ENCODE measurements around the gene TAOK2. TPM values are rescaled to one million over a fixed set of nuclear protein-coding genes. Genes with fewer than 3 reads are reported as not detected.

Gene TAOK2
- total and polyA plus RNA-seq, 2 of the 13 experiments (the other 11 are each of a cell fraction or from before 2014, with no cell fraction given), result 17.4 to 43.2 TPM

DNA sequence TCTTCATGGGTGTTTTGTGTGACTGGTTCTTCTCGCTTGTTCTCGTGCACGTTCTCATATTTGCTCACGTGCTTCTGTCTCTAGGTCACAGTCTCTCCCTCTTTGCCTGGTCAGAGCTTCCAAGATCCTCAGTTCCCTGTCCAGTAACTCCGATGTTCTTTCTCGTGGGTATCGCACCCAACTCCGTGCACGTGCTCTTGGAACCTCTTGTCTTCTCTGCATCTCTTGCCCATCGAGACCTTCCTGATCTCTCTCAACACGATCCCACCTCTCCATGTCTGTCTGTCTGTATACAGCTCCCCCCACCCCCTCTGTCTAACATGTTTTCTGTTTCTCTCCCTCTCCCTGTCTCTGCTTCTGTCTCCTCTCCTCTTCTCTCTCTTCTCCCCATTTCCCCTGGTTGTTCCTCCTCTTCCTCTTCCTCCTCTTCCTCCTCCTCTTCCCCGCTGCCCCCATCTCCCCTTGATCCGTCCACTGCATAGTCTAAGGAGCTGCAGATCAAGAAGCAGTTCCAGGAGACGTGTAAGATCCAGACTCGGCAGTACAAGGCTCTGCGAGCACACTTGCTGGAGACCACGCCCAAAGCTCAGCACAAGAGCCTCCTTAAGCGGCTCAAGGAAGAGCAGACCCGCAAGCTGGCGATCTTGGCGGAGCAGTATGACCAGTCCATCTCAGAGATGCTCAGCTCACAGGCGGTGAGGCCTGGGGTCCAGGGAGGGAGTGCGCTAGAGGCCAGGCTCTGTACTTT is 15.6 kb downstream of the TAOK2 start:
- Histone ChIP-seq H3K36me3 (replicated peaks in 1 of 2; ENCODE audit: control insufficient read depth in 1 of 2, insufficient read depth in 2 of 2, low read length in 2 of 2) (peaks cover 45 to 86% of the 10 kb centered on the region in 2 experiments), H2AFZ (ENCODE audit: low read length) (no peak overlapping the region), H3K27me3 (ENCODE audit: control insufficient read depth in 1 of 2, insufficient read depth in 2 of 2, low read length in 2 of 2) (no peaks in the 10 kb centered on the region), H4K20me1 (ENCODE audit: insufficient read depth, low read length) (no peaks in the 10 kb centered on the region), H3K9me3 (ENCODE audit: low read length) (no peaks in the 10 kb centered on the region), H3K4me3 (replicated peaks in 1 of 3; ENCODE audit: insufficient read depth in 1 of 3, low read depth in 2 of 3, low read length in 3 of 3) (no peak overlapping the region), H3K79me2 (ENCODE audit: insufficient read depth, low read length) (no peaks in the 10 kb centered on the region), H3K4me2 (ENCODE audit: low read depth, low read length) (no peak overlapping the region), H3K4me1 (ENCODE audit: insufficient read depth, low read length) (0 out of 2 replicates have a peak, but pooled peaks cover under 1% of the 10 kb centered on the region), H3K27ac (ENCODE audit: extremely low read length, insufficient read depth, low read length) (no peak overlapping the region), H3K9ac (ENCODE audit: insufficient read depth, low read depth, low read length) (no peak overlapping the region)
- POLR2A ChIA-PET, result interaction anchor here (1.0 kb wide), 1 partner anchor 16 kb away, joined by 3 read pairs; no protein-coding TSS in a partner anchor
- FAIRE-seq, result no peak
- no peak for ATAC-seq
- in situ Hi-C loops (cut with HindIII; ENCODE audit: extremely low pct_ligation_motif_present, low pct_unique_long_range_greater_than_20kb) (no loop called here), intact Hi-C loops (cut with micrococcal nuclease; ENCODE audit: unreplicated experiment) (no loop called here)
- TF ChIP-seq, protein P1, sequence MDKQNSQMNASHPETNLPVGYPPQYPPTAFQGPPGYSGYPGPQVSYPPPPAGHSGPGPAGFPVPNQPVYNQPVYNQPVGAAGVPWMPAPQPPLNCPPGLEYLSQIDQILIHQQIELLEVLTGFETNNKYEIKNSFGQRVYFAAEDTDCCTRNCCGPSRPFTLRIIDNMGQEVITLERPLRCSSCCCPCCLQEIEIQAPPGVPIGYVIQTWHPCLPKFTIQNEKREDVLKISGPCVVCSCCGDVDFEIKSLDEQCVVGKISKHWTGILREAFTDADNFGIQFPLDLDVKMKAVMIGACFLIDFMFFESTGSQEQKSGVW (CRISPR knock-in tag; IDR thresholded peaks at IDR 0.05; ENCODE audit: borderline replicate concordance), result no peak
- TF ChIP-seq MBD4 (IDR thresholded peaks at IDR 0.05; ENCODE audit: borderline replicate concordance, low read length) (no peak), ZNF781 (CRISPR knock-in tag; IDR thresholded peaks at IDR 0.05; ENCODE audit: borderline replicate concordance, not compliant biosample characterization) (no peak), ZNF552 (CRISPR knock-in tag; IDR thresholded peaks at IDR 0.05; ENCODE audit: borderline replicate concordance) (no peak), HCFC1 (IDR thresholded peaks at IDR 0.05; ENCODE audit: low read depth, low read length) (no peak)
- no peak for DNase-seq (ENCODE audit: low spot score)
- 96% methylated on average over 23 of the region's 23 CpGs for WGBS (ENCODE audit: low lambda C conversion rate)
- no TSS peak for BruUV-seq (replicated peaks)
- CTCF ChIA-PET (ENCODE audit: low intra/inter-chr PET ratio, low total read pairs), result no interaction called here

DNA sequence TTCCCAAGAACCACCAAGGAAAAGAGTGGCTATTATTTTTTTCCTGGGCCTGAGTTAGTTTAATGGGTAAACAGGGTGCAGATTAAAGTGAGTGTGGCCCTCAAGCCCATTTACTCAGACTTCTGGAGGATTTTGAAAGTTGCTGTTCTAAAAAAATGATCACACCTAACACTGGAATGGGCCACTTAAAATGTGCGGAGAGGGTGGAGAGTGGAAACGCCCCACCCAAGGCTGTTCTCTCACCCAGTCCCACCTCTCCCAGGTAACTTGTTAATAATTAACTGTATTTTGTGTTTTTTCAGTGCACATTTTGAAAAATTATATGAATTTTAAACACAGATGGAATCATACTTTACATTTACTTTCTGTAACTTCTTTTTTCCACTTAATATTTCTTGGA is 16.4 kb downstream of the TAOK2 start:
- CTCF ChIA-PET (ENCODE audit: low intra/inter-chr PET ratio, low total read pairs), result no interaction called here
- no peaks in the 10 kb centered on the region for H3K27me3 ChIP-seq (ENCODE audit: control insufficient read depth in 1 of 2, insufficient read depth in 2 of 2, low read length in 2 of 2)
- H2AFZ ChIP-seq (ENCODE audit: low read length), result no peak overlapping the region
- DNase-seq (ENCODE audit: low spot score), result no peak
- no peaks in the 10 kb centered on the region for H4K20me1 ChIP-seq (ENCODE audit: insufficient read depth, low read length)
- H3K27ac ChIP-seq (ENCODE audit: extremely low read length, insufficient read depth, low read length), result no peak overlapping the region
- H3K4me2 ChIP-seq (ENCODE audit: low read depth, low read length), result no peak overlapping the region
- no peak overlapping the region for H3K4me3 ChIP-seq (replicated peaks in 1 of 3; ENCODE audit: insufficient read depth in 1 of 3, low read depth in 2 of 3, low read length in 3 of 3)
- no peak overlapping the region for H3K9ac ChIP-seq (ENCODE audit: insufficient read depth, low read depth, low read length)
- WGBS (ENCODE audit: low lambda C conversion rate), result 98% methylated on average over 2 of the region's 2 CpGs
- in situ Hi-C loops (cut with HindIII; ENCODE audit: extremely low pct_ligation_motif_present, low pct_unique_long_range_greater_than_20kb) (no loop called here), intact Hi-C loops (cut with micrococcal nuclease; ENCODE audit: unreplicated experiment) (no loop called here)
- no peak for FAIRE-seq
- peaks cover 40 to 79% of the 10 kb centered on the region in 2 experiments for H3K36me3 ChIP-seq (replicated peaks in 1 of 2; ENCODE audit: control insufficient read depth in 1 of 2, insufficient read depth in 2 of 2, low read length in 2 of 2)
- H3K9me3 ChIP-seq (ENCODE audit: low read length), result no peaks in the 10 kb centered on the region
- H3K79me2 ChIP-seq (ENCODE audit: insufficient read depth, low read length), result no peaks in the 10 kb centered on the region
- ATAC-seq, result no peak
- no TSS peak for BruUV-seq (replicated peaks)
- peaks cover 8% of the 10 kb centered on the region for H3K4me1 ChIP-seq (ENCODE audit: insufficient read depth, low read length)
- POLR2A ChIA-PET, result interaction anchor here (1.0 kb wide), 1 partner anchor 17 kb away, joined by 3 read pairs; no protein-coding TSS in a partner anchor
- TF ChIP-seq NCOA2 (CRISPR knock-in tag; IDR thresholded peaks at IDR 0.05) (no peak), SP2 (CRISPR knock-in tag; IDR thresholded peaks at IDR 0.05) (no peak), DMAP1 (CRISPR knock-in tag; IDR thresholded peaks at IDR 0.05) (no peak), SOX6 (IDR thresholded peaks at IDR 0.05) (no peak), SOX6 (CRISPR knock-in tag; IDR thresholded peaks at IDR 0.05) (no peak), LCORL (IDR thresholded peaks at IDR 0.05) (no peak), LCORL (CRISPR knock-in tag; IDR thresholded peaks at IDR 0.05) (no peak), SALL2 (CRISPR knock-in tag; IDR thresholded peaks at IDR 0.05) (no peak), ZFAT (CRISPR knock-in tag; conservative IDR thresholded peaks at IDR 0.05) (no peak), ELF1 (CRISPR knock-in tag; IDR thresholded peaks at IDR 0.05) (no peak)
- TF ChIP-seq, protein P2, sequence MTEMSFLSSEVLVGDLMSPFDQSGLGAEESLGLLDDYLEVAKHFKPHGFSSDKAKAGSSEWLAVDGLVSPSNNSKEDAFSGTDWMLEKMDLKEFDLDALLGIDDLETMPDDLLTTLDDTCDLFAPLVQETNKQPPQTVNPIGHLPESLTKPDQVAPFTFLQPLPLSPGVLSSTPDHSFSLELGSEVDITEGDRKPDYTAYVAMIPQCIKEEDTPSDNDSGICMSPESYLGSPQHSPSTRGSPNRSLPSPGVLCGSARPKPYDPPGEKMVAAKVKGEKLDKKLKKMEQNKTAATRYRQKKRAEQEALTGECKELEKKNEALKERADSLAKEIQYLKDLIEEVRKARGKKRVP (CRISPR knock-in tag; IDR thresholded peaks at IDR 0.05), result no peak
- TF ChIP-seq, protein P3, sequence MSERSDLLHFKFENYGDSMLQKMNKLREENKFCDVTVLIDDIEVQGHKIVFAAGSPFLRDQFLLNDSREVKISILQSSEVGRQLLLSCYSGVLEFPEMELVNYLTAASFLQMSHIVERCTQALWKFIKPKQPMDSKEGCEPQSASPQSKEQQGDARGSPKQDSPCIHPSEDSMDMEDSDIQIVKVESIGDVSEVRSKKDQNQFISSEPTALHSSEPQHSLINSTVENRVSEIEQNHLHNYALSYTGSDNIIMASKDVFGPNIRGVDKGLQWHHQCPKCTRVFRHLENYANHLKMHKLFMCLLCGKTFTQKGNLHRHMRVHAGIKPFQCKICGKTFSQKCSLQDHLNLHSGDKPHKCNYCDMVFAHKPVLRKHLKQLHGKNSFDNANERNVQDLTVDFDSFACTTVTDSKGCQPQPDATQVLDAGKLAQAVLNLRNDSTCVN (CRISPR knock-in tag; IDR thresholded peaks at IDR 0.05; ENCODE audit: borderline replicate concordance), result no peak

Data from HepG2 (cell line).